CD4-positive, alpha-beta T cell treated with Interleukin-6 for 4 hours (primary cell): ENCODE data around the gene STK32A.
"Not testable (repeated sequence)": the region's sequence is repeated elsewhere in the genome, so short reads cannot be mapped to it uniquely, and the experiment has no call there.

ENCODE experiments used
- DNase-seq: peaks from one replicate; pipeline ENCODE4 v3.0.0-alpha.2; 2020; ENCODE audit warnings: mixed read lengths

The STK32A gene

DNA sequence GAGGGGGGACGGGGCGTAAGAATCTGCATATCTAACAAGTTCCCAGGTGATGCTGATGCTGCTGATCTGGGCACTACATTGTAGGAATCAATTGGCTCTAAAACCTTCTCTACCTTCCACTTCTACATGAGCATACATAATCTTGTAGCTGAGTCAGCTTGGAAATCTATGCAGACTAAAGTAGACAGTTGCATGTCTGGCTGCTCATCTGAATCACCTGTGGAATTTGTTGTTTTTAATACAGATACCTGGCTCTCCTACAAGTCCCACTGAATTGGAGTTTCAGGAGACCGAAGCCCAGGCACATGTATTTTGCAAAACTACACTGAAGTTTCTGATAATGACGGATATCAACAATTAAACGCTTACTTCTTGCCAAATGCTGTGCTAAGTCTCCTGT lies 113.6 kb downstream of the STK32A start:
- DNase-seq: no peak

DNA sequence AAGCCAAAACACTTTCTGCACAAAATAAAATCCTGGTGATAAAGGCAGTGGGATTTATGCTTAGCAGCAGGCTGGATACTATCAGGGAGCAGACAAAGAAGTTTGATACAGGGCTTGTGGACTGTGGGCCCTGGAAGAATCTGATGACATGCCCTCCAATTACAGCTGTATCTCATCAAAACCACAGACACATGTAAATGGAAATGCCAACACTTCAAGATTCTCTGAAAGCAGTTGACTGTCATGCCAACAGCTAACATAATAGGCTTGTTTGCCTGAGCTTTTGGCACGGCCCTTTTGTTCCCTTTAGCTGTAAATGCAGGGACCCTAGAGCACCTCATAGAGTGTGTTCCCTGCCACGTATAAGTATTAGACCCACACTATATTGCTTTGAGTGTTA lies 114.4 kb downstream of the STK32A start:
- DNase-seq: no peak

DNA sequence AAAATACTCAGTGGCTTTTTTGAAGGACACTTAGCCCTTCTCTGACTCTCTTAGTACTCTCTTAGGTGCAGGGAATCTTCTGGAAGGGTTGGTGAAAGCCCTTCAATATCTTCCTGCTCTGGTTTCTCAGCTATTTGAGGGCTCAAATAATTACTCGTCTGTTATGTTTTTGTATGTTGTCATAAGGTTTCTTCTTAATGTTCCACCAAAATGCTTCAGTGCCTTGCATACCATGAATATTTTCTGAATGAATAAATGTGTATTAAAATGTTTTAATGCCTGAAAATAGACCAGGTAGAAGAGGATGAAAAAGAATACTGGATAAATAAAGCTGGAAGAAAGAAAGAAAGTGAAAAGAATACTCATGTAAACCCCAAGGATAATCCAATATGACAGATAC lies 124.3 kb downstream of the STK32A start:
- no peak for DNase-seq

DNA sequence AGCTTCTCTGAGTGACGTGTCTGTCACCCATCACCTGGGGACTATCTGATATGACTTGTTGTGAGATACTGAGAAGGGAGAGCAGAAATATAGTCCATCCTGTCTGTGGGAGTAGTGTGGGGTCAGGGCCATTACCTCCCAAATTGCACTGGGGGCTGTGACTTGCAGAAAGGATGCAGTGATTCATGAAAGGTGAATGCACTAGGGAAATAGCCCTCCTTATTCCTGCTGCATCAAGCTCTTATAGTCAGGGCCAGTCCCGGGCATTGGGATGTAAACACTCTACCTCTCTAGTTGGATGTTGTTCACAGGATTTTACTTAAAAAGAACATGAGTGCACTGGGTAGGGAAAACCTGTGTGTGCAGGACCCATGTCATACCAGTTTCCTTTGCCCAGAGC lies 124.8 kb downstream of the STK32A start:
- DNase-seq: no peak

DNA sequence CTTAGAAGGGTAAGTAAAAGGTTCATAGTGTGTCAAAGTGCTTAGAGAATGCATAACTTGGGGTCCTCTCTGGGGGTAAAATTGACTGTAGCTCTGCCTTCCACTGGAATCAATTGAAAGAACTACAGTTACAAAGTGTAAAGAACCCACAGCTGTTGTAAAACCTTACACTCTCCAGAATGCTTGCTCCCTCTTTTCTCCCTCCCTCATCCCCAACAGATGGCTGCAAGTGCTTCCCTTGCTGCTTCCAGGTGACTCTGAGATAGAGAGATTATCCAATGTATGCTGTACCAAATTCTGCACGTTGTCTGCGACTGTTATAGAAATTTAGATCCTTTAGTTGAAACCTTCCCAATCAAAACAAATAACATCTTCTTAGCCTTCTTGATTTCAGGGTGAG lies 126.0 kb downstream of the STK32A start:
- DNase-seq: no peak

DNA sequence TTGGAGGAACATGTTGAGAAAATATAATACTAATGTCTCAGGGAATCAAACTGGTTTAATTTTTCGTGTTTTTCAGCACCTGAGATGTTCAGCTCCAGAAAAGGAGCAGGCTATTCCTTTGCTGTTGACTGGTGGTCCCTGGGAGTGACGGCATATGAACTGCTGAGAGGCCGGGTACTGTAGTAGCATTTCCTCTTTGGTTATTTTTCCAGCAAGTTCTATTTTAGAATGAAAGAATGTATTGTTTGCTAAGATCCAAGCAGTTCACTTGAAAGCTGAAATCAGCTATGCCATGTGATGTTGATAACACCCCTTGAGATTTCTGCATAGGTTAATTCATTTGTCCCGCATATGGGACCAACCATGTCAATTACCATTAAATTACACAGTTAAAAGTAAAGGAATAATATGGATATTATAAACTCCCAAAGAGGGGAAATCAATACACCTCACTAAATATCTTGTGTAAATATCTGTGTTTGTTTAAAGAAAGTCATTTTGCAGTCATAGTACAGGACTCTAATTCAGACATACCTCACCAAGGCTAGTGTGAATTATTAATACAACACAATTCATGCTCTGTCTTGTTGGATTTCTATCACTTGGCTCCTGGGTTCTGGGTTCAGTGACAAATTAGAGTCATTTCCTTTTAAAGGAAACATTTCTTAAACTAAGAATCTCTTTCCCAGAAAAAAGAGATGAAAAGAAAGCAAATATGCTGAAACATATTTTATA lies 126.8 kb downstream of the STK32A start:
- no peak for DNase-seq

DNA sequence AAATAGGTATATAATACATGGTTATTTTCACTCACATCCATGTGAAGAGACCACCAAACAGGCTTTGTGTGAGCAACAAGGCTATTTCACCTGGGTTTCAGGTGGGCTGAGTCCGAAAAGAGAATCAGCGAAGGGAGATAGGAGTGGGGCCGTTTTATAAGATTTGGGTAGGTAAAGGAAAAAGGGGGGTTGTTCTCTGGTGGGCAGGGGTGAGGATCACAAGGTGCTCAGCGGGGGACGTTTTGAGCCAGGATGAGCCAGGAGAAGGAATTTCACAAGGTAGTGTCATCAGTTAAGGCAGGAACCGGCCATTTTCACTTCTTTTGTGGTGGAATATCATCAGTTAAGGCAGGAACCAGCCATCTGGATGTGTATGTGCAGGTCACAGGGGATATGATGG lies 132.6 kb downstream of the STK32A start:
- DNase-seq: not testable (repeated sequence)

DNA sequence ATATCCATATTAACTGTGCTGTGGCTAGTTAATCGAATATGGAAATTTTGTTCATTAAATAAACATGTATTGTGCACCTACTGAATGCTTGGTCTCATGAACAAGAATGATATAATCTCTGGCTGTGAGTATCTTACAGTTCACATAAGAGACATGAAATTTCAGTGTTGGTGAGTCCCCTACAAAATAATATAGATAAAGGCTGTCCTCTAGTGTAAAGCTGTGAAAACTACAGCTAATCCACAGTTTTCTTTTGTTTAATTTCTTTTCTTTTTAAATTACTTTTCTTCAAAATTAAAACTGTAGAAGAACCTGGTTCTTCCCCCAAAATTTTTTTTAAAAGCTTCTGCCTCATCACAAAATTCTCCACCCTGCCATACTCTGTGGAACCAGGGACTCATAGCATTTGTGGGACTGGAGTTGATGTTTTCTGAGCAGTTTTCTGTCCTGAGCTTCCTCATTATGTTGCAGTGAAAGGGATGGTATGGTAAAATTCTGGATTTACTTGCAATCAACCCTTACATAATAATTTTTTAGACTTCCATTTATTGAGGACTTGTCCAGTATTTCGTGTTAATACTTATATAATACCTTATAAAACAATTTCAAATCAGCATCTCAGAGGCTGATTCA lies 135.0 kb downstream of the STK32A start:
- no peak for DNase-seq

DNA sequence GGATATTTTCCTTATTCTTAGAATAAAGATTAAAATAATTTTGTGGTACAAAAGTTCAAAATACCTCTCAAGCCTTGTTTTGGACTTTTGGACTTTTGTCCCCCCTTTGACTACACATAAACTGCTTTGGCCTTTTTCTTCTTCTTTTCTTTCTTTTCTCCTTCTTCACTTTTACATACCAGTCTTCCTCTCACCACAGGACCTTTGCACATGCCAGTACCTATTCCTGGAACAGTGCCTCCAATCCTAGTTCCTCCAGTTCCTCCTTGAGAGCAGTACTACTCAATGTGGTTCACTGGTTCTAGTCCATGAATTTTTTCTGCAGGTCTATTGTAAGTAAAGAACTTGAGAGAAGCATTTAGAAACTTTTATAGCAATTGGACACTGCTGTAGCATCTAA lies 136.5 kb downstream of the STK32A start:
- no peak for DNase-seq

DNA sequence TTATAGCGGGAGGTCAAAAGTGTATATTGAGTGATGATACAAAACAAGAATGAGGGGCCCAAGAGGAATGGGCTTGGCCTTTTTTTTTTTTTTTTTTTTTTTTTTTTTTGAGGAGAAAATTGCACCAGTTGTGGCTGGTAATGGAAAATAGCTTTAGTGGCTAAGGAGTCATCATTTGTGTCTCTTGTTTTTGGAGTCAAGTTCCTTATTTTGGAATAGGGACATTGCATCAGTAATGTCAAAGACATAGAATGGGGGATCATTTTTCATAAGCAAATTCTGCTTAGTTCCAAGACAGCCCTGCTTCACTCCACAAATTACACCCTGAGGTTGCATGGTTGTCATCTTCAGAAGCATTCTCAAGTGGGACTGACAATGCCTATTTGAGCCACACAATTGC lies 137.4 kb downstream of the STK32A start:
- DNase-seq: no peak

DNA sequence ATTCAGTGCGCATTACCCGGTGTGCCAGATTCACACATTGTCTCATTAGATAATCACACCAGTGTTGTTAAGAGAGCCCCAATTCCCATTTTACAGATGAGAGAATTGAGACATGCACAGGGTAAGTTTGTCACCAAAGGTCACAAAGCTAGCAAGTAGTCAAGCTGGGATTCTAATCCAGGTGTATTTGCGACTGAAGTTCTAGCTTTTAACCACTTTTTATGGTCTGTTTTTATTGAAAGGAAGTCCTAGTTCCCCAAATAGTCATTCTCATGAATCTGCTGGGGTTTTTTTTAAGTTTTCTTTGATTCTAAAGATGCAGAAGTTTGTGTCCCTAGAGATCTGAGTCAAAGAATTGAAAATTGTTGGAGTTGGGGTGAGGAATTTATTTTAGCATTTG lies 138.5 kb downstream of the STK32A start:
- no peak for DNase-seq

DNA sequence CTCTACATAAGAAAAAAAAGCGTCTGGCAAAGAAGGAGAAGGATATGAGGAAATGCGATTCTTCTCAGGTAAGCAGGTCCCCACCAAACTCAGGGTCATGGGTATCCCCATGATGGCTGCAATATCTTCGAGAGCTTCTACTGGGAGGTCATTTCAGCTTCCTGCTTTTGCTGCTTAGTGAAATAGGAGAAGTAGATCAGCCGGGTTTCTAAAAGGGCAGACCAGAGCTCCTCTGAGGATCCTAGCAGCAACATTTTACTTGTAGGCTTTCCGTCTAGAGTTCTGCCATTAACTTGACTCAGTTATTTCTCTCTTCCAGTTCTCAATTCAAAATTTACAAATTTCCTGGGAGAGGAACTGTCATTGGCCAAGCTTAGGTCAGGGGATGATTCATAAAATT lies 140.3 kb downstream of the STK32A start:
- DNase-seq: no peak

DNA sequence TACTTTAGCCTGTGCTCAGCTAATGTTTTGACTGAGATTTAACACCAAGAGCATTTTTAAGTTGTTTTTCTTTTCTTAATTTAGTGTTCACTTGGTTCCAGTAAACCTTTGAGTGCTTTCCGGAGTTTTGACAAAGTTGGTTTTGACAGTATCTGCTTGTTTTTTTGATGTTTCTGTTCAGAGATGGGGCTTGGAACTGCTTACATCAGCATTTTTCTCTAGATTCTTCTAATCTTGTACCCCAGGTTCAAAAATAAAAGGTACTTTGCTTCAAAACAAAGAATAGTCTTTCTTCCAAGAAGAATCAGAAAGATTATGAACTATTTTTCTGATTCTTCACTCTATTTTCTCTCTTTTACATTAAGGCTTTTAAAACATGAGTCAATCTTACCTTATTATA lies 142.9 kb downstream of the STK32A start:
- DNase-seq: no peak

DNA sequence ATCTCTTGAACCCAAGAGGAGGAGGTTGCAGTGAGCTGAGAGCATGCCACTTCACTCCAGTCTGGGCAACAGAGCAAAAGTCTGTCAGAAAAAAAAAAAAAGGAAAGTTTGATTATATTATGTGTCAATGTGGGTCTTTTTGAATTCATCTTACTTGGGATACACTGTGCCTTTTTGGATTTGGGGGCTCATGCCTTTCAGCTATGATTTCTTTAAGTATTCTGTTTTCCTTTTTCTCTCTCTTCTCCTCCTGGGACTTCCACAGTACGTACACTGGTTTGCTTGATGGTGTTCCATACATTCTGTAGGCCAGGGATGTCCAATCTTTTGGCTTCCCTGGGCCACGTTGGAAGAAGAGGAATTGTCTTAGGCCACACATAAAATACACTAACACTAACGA lies 146.7 kb downstream of the STK32A start:
- no peak for DNase-seq

DNA sequence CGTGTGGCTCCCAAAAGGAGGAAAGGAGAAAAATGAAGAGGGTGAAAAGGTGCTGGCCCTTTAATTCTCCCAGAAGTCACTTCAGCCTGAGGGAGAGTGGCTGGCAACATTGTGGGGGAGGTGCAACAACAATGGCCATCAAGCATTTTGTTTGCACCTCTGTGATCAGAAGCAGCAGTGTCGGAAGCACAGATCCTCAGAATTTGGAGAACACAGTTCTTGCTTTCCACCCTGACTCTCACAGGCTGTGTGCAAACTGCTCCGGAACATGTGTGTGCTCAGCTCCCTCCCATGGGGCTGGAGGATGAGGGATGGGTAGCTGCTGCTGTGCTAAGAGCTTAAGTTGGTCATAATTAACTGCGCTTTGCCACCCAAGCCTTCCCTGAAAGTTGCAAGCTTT lies 147.9 kb downstream of the STK32A start:
- DNase-seq: no peak

DNA sequence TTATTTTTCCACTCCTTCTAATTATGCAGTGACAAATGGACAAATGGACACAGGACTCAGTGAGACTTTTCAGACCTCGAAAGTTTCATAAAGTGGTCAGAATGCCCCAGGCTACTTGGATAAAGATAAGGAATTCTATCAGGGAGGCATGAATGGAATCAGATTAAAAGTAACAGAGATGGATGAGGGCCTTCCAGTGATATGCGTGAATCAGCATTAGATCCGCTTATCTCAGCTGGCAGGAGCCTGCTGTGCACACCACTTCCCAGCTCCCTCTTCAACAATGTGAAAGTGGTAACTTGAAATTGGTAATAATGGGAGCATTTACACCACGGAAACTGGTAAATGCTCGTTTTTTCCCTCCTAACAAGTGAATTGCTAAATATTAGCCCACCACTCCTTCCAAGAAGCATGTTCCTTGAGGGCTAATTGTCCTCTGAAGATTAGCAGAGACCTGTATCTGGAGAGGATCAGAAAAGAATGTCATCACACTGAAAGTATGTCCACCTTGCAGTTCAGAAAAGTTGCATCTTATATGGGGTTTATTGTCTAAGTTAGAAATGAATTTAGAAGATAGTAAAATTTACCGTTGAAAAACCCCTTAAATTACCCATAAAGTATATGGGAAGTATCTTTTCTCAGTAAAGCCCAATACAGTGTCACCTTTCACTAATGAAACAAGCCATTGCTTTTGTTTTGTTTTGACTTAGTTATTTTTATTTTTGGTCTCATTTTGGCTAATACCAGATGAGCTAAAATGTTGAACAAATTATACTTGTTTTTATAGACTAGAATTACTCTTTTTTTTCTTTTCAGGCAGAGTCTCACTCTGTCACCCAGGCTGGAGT lies 149.7 kb downstream of the STK32A start:
- no peak for DNase-seq

DNA sequence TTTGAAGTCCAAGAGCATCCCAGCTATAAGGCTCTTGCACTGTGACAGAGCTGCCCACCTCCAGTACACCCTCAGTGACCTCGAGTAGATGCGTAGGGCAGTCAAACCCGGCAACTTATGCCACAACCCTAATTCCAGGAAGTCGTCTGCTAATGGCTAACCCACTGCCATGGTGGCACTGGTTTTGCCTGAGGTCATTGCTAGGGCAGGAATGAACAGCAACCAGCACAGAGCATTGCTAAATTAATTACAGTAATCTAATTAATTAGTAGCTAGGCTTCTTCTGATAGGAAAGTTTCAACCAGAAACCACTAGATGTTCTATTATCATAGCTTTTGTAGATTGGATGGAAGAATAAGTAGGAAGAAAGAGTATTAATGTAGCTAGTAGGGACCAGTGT lies 152.3 kb downstream of the STK32A start:
- no peak for DNase-seq

DNA sequence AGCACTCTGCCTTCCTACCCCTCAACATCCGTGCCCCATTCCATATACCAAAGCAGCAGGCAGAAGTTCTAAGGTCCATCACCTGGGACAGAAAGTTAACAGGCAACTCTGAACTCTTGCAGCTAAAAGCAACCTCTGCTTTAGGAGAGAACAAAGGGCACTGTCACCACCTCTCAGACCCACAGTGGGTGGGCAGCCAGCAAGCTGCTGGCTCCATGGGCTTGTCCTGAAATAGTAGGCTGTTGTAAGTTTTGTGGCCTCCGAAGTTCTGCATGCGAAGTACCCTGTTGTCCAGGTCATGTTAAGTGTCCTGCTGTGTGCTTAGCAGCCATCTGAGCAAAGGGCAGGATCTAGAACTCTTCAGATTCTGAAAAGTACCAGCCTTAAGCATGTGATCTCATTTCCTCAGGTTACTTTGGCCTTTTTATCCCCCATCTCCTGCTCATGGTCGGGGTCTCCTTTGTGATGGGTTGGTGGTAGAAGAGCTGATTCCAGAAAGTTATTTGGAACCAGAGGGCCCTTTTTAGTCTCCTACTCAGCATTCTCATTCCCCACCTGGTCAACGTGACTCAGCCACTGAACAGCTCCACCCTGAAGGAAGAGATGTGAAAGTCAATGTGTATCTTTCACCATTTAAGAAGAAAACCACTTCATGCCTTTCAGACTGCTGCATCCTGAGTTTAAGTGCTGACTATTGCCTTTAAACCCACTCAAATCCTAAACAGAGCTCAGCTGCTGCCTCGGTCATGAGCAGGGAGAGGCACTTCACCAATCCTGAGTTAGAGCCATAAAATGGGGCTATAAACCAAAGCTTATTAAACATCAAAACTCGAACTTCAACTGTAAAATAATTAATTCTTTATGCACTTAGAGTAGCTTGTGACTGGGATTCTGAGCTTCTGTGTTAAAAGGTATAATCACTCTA lies 153.6 kb downstream of the STK32A start:
- DNase-seq: no peak

DNA sequence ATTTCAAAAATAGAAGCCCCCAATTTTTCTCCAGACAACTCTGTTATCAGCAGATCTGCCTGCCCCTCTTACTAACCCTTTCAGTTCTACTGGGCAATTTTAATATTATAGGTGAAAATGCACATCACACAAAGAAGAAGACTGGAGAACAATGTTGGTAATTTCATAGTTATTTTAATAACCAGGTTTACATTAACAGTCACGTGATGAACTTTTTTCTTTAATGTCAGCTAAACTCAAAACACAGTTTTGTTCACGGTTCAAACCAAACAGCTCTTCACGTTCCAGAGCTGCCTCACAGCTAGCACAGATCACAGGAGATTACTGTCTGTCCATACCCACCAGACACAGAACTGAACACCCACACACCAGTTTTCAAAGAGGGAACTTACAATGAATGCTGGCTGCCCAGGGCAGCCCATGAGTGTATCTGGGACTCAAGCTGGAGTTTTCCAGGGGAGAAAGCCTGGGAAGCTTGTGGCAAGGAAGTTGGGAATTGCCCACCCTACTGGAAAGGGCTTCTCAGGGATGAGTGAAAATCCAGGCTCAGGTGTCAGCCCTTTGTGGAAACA lies 155.9 kb downstream of the STK32A start:
- no peak for DNase-seq

DNA sequence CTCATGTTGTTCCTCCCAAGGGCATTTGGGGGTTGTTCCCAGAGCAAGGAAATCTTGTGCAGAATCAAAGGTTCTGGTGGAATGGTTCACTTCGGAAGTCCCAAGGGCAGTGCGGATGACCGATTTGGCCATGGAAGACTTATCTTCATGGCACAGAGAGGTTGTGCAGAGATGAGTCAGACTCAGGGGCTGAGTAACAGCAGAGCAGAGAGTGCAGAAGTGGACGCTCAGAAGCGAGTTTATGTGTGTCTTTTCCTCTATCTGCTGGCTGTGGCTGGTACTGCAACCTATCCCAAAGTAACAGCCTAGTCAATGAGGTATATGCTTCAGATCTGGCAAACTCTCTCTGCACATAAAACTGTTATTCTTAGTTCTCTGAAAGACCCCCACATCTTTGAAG lies 157.0 kb downstream of the STK32A start:
- DNase-seq: no peak

DNA sequence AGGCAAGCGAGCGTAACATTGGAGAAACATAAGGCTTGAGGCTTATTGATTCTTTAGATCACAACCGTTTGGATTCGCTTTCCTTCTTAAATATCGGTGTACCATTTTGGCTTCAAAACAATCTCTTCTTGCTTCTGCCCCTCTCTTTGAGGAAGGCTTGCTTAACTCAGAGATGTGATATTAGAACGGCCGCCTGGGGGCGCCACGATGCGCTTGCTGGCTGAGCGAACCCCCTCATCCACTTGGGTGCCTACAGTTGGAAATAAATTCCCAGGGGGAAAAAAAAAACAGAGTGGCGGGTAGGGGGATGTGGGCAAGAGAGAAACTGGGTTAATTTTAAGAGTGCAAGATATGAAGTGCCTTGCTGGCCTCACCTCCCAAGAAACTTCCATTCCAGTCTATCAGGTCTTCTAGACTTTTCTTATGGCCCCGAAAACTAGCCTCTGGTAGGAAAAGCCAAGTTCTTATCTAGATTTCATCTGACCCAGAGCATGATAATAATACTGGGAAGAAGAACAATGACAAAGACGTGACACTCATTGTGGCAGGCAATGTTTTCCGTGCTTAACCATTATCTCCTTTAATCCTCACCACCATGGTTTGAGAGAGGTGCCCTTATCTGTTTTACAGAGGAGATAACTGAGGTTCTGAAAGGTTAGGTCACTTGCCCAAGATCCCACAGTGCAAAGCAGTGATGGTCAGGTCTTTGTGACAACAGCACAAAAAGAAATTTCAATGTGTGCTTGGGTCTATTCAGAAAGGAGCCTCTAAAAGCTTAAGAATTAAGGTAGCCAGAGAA lies 159.2 kb downstream of the STK32A start:
- no peak for DNase-seq
